Parathyroid adenoma (tissue), 2 donors: ENCODE data around the gene FLOT1.
A peak's percentile ranks its signal among the peaks of the same experiment; 100 is the strongest.

Experiments used
- H2AFZ ChIP-seq: fragments of 300-600 bp; sonication (generic); one replicate; pipeline ENCODE4 v1.7.0; 2017; ENCODE audit warnings: antibody characterized with exemption, mild to moderate bottlenecking
- H3K27ac ChIP-seq: fragments of 300-600 bp; sonication (generic); one replicate; pipeline ENCODE4 v1.7.0; 2017
- H3K27me3 ChIP-seq: fragments of 300-600 bp; sonication (generic); one replicate; pipeline ENCODE4 v1.7.0; 2017; ENCODE audit warnings: low read length; ENCODE audit not compliant: control insufficient read depth, insufficient read depth
- H3K36me3 ChIP-seq: fragments of 300-600 bp; sonication (generic); one replicate; pipeline ENCODE4 v1.7.0; 2017; ENCODE audit warnings: low read length; ENCODE audit not compliant: control insufficient read depth, insufficient read depth
- H3K4me1 ChIP-seq: fragments of 300-600 bp; sonication (generic); one replicate; pipeline ENCODE4 v1.7.0; 2017; ENCODE audit warnings: control low read depth
- H3K4me2 ChIP-seq: fragments of 300-600 bp; sonication (generic); one replicate; pipeline ENCODE4 v1.7.0; 2017; ENCODE audit warnings: low read length
- H3K4me3 ChIP-seq: fragments of 300-600 bp; sonication (generic); one replicate; pipeline ENCODE4 v1.7.0; 2017; ENCODE audit warnings: low read depth, low read length
- H3K79me2 ChIP-seq: fragments of 300-600 bp; sonication (generic); one replicate; pipeline ENCODE4 v1.7.0; 2017; ENCODE audit warnings: control low read depth
- H3K9ac ChIP-seq: fragments of 300-600 bp; sonication (generic); one replicate; pipeline ENCODE4 v1.7.0; 2017; ENCODE audit warnings: mild to moderate bottlenecking
- H3K9me3 ChIP-seq: fragments of 300-600 bp; sonication (generic); one replicate; pipeline ENCODE4 v1.7.0; 2017; ENCODE audit warnings: low read length; ENCODE audit not compliant: control insufficient read depth
- CTCF ChIP-seq: fragments of 300-600 bp; sonication (generic); IDR thresholded peaks from one replicate; pipeline ENCODE4 v1.7.0; 2017; ENCODE audit warnings: antibody characterized with exemption, mild to moderate bottlenecking
- donor health status: primary hyperparathyroidism.

FLOT1 gene

GRCh38 chr6:30769088-30769852 lies 26.8 kb upstream of the FLOT1 start:
- H3K27ac ChIP-seq: peak overlapping the region; percentile 57
- H3K4me3 ChIP-seq: no peak overlapping the region
- H3K9ac ChIP-seq: no peak overlapping the region
- no peaks in the 10 kb centered on the region for H3K27me3 ChIP-seq
- H2AFZ ChIP-seq: peak overlapping the region; percentile 97
- no peak for TF ChIP-seq CTCF
- no peaks in the 10 kb centered on the region for H3K79me2 ChIP-seq
- H3K36me3 ChIP-seq: no peaks in the 10 kb centered on the region
- no peak overlapping the region for H3K4me2 ChIP-seq
- H3K4me1 ChIP-seq: peaks cover 14% of the 10 kb centered on the region
- H3K9me3 ChIP-seq: no peaks in the 10 kb centered on the region

GRCh38 chr6:30768634-30769087 lies 26.2 kb upstream of the FLOT1 start:
- H3K9ac ChIP-seq: no peak overlapping the region
- no peak overlapping the region for H3K27ac ChIP-seq
- no peaks in the 10 kb centered on the region for H3K79me2 ChIP-seq
- H3K27me3 ChIP-seq: no peaks in the 10 kb centered on the region
- no peak overlapping the region for H3K4me3 ChIP-seq
- no peaks in the 10 kb centered on the region for H3K9me3 ChIP-seq
- H3K4me2 ChIP-seq: no peak overlapping the region
- peak overlapping the region; percentile 97 for H2AFZ ChIP-seq
- TF ChIP-seq CTCF: no peak
- H3K36me3 ChIP-seq: no peaks in the 10 kb centered on the region
- H3K4me1 ChIP-seq: peaks cover 14% of the 10 kb centered on the region

- Histone ChIP-seq H3K36me3 (no peaks in the 10 kb centered on the region), H3K9me3 (no peaks in the 10 kb centered on the region), H3K4me2 (no peak overlapping the region), H3K27me3 (no peaks in the 10 kb centered on the region), H3K27ac (no peak overlapping the region), H3K9ac (no peak overlapping the region), H3K4me1 (peaks cover 14% of the 10 kb centered on the region), H3K4me3 (no peak overlapping the region), H2AFZ (no peak overlapping the region), H3K79me2 (no peaks in the 10 kb centered on the region)
- no peak for TF ChIP-seq CTCF
These were observed 25.4 kb upstream of the FLOT1 start for GRCh38 chr6:30767944-30768301.

- Histone ChIP-seq H3K27ac (no peak overlapping the region), H3K4me3 (no peak overlapping the region), H3K4me2 (no peak overlapping the region), H3K9ac (no peak overlapping the region), H2AFZ (no peak overlapping the region), H3K79me2 (no peaks in the 10 kb centered on the region), H3K36me3 (no peaks in the 10 kb centered on the region), H3K9me3 (no peaks in the 10 kb centered on the region), H3K4me1 (peaks cover 14% of the 10 kb centered on the region), H3K27me3 (no peaks in the 10 kb centered on the region)
- no peak for TF ChIP-seq CTCF
These were observed 24.9 kb upstream of the FLOT1 start for GRCh38 chr6:30767158-30767943.
